Vagina (tissue), 2 donors: ENCODE results near the gene TWNK. TPM values are rescaled to one million over a fixed set of nuclear protein-coding genes. Genes with fewer than 3 reads are reported as not detected.
A peak's percentile ranks its signal among the peaks of the same experiment; 100 is the strongest.

ENCODE experiments used
- DNase-seq, 2 donors: peaks; one replicate each; pipeline ENCODE4 v3.0.0-alpha.2; 2017; ENCODE audit errors: extremely low spot score in 2 of 2
- H3K27ac ChIP-seq: fragments of 200-600 bp; sonication (generic); one replicate; pipeline ENCODE4 v1.5.1; 2019
- H3K27me3 ChIP-seq: fragments of 200-600 bp; sonication (generic); one replicate; pipeline ENCODE4 v1.5.1; 2019
- H3K36me3 ChIP-seq, 2 donors: fragments of 200-600 bp; sonication (generic); one replicate each; pipeline ENCODE4 v1.5.1; 2017 to 2019
- H3K4me1 ChIP-seq: fragments of 200-600 bp; sonication (generic); one replicate; pipeline ENCODE4 v1.5.1; 2019
- H3K4me3 ChIP-seq, 2 donors: fragments of 200-600 bp; sonication (generic); 1 replicate in 1 of 2; 2 replicates in 1 of 2; pipeline ENCODE4 v1.5.1; 2016 to 2019
- H3K9me3 ChIP-seq: fragments of 200-600 bp; sonication (generic); one replicate; pipeline ENCODE4 v1.5.1; 2019
- CTCF ChIP-seq, 3 experiments: fragments of 450-650 bp in 2 of 3; fragments of 200-600 bp in 1 of 3; sonication (generic) in 1 of 3; IDR thresholded peaks; one replicate each; pipeline ENCODE4 v1.5.1; 2017 to 2019; ENCODE audit warnings: antibody characterized with exemption in 3 of 3, mild to moderate bottlenecking in 2 of 3, moderate library complexity in 2 of 3
- POLR2A ChIP-seq, 2 donors: fragments of 450-650 bp; IDR thresholded peaks; one replicate each; pipeline ENCODE4 v1.6.1; 2017; ENCODE audit warnings: antibody characterized with exemption in 2 of 2, mild to moderate bottlenecking in 2 of 2, moderate library complexity in 2 of 2
- POLR2AphosphoS5 ChIP-seq, 2 donors: sonication (generic); formaldehyde crosslinking; IDR thresholded peaks; one replicate each; pipeline ENCODE4 v1.9.0; 2017; ENCODE audit warnings: antibody characterized with exemption in 2 of 2, mild to moderate bottlenecking in 2 of 2, low read depth in 1 of 2; ENCODE audit not compliant: insufficient read depth in 1 of 2
- intact Hi-C: fragments of 100-400 bp; cut with DNase I; formaldehyde crosslinking; loops from one replicate; pipeline ENCODE4 v1.15.1; 2023
- total RNA-seq: library from RNA; depleted of rRNA; stranded (reverse); fragments of >200 nt; gene quantifications from one replicate; pipeline ENCODE4 v1.2.3, GENCODE V29; 2016

The TWNK gene
- total RNA-seq, 1 donor from 2014 or later = 5.2 TPM

- intact Hi-C loops = no loop called here
- DNase-seq = no peak
- Histone ChIP-seq H3K27ac (peak overlapping the region; percentile 100), H3K9me3 (no peaks in the 10 kb centered on the region), H3K4me3 (peak overlapping the region; percentile 66 to 89), H3K36me3 (peaks cover 0 to 13% of the 10 kb centered on the region in 2 donors), H3K27me3 (no peaks in the 10 kb centered on the region), H3K4me1 (peaks cover 45% of the 10 kb centered on the region)
- no peak for TF ChIP-seq POLR2AphosphoS5 (IDR thresholded peaks at IDR 0.05; ENCODE audit: insufficient read depth in 1 of 2, low read depth in 1 of 2)
- no peak for TF ChIP-seq CTCF (IDR thresholded peaks at IDR 0.05)
- TF ChIP-seq POLR2A (IDR thresholded peaks at IDR 0.05) = no peak
These were observed 43.3 kb downstream of the TWNK start for GRCh38 chr10:101030496-101031127.

- Histone ChIP-seq H3K36me3 (peaks cover 0 to 19% of the 10 kb centered on the region in 2 donors), H3K27me3 (no peaks in the 10 kb centered on the region), H3K27ac (peak within 1 kb of the TSS; percentile 100), H3K4me3 (peak within 1 kb of the TSS; percentile 66 to 89), H3K9me3 (no peaks in the 10 kb centered on the region), H3K4me1 (peaks cover 45% of the 10 kb centered on the region)
- TF ChIP-seq POLR2A (IDR thresholded peaks at IDR 0.05) = peak in 1 of 2 donors; percentile 86
- TF ChIP-seq CTCF (IDR thresholded peaks at IDR 0.05) = no peak
- peak; percentile 77 to 98 for TF ChIP-seq POLR2AphosphoS5 (IDR thresholded peaks at IDR 0.05; ENCODE audit: insufficient read depth in 1 of 2, low read depth in 1 of 2)
- DNase-seq = no peak
- intact Hi-C loops = no loop called here
These were observed 43.9 kb downstream of the TWNK start, which contains the start of the genes PDZD7 and SFXN3 for GRCh38 chr10:101031128-101031795. Gene PDZD7 (minus strand): TSS chr10:101031129. CDS start chr10:101030219, 910 bp downstream. Gene SFXN3 (plus strand): TSS chr10:101031234. CDS start chr10:101034695, 3,461 bp downstream.

DNA sequence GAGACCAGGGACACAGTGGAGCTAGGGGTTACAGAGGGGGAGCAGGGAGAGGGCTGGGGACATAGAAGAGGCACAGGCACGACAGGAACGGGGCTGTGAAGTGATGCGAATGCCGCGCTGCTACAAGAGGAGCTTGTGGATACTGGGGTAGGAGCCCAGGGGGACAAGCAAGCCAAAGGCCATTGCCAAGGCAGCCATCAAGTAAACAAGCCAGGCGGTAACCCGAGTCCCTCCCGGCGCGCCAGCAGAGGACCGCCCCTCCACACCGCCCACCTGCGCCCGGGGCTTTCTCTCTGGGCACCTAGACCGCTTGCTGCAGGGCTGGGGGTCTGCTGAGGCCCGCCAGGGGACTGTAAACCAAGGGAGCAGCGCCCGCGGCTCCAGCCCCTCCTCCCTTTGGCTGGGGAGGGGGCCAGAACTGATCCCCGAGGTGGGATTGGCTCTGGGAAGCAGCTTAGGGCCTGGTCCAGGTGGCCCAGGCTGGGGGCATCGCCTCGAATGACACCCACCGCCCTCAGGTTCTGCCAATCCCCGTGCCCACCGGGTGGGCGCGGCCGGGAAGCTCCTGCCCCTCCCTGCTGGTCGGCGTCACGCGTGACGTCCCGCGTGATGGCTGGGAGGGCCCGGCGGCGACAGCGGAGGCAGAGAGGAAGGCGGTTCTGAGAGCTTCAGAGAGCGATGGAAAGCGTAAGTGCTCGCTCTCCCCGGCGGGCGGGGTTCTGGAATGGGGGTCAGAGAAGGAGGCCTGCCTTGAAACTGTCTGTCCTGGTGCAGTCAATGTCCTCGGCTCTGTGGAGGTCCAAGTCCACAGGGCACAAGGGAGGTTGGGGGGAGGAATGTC is 44.7 kb downstream of the TWNK start:
- intact Hi-C loops = no loop called here
- H3K4me1 ChIP-seq = peaks cover 45% of the 10 kb centered on the region

GRCh38 chr10:101032637-101033224 is 45.4 kb downstream of the TWNK start:
- intact Hi-C loops = no loop called here
- H3K4me3 ChIP-seq = peak overlapping the region; percentile 66 to 89

More for the DNA sequence above, 44.7 kb downstream of the TWNK start:
- peak overlapping the region; percentile 66 to 89 for H3K4me3 ChIP-seq
- peak overlapping the region; percentile 100 for H3K27ac ChIP-seq
- TF ChIP-seq CTCF (IDR thresholded peaks at IDR 0.05) = no peak
- TF ChIP-seq POLR2AphosphoS5 (IDR thresholded peaks at IDR 0.05; ENCODE audit: insufficient read depth in 1 of 2, low read depth in 1 of 2) = peak; percentile 9 to 95
- peak in 1 of 2 donors; percentile 66 for TF ChIP-seq POLR2A (IDR thresholded peaks at IDR 0.05)
- H3K36me3 ChIP-seq = peaks cover 0 to 27% of the 10 kb centered on the region in 2 donors
- no peaks in the 10 kb centered on the region for H3K27me3 ChIP-seq
- DNase-seq = no peak
- no peaks in the 10 kb centered on the region for H3K9me3 ChIP-seq

More at GRCh38 chr10:101032637-101033224, 45.4 kb downstream of the TWNK start:
- no peak for DNase-seq
- Histone ChIP-seq H3K27ac (peak overlapping the region; percentile 100), H3K36me3 (peaks cover 0 to 34% of the 10 kb centered on the region in 2 donors), H3K4me1 (peaks cover 45% of the 10 kb centered on the region), H3K27me3 (no peaks in the 10 kb centered on the region), H3K9me3 (no peaks in the 10 kb centered on the region)
- TF ChIP-seq POLR2AphosphoS5 (IDR thresholded peaks at IDR 0.05; ENCODE audit: insufficient read depth in 1 of 2, low read depth in 1 of 2) (peak in 1 of 2 donors; percentile 81), POLR2A (IDR thresholded peaks at IDR 0.05) (no peak), CTCF (IDR thresholded peaks at IDR 0.05) (no peak)
